HepG2 (cell line): Measurements from ENCODE around the gene OXGR1. TPM values are rescaled to one million over a fixed set of nuclear protein-coding genes. Genes with fewer than 3 reads are reported as not detected.

Experiments used
- ATAC-seq: fragments of 200-7000 bp; cut with Tn5 transposase; 3 replicates; pipeline ENCODE4 v1.9.1; 2020; ENCODE audit warnings: mild to moderate bottlenecking, moderate library complexity
- BruUV-seq: library from RNA; stranded (reverse); fragments of 400-500 nt; replicated peaks from 2 replicates; lab custom pipeline; 2021; lab: Mats Ljungman, UMichigan
- CTCF ChIA-PET: fragments of 300-600 bp; formaldehyde crosslinking; extraction: SDS; loops from one replicate; lab custom pipeline; 2021; ENCODE audit warnings: low total read pairs, inconsistent platforms, low intra/inter-chr PET ratio; lab: Yijun Ruan, JAX
- POLR2A ChIA-PET: fragments of 350-600 bp; sonication (Branson Sonifier 250); formaldehyde crosslinking; loops from one replicate; lab custom pipeline; 2020; ENCODE audit warnings: antibody characterized with exemption, inconsistent platforms; lab: Yijun Ruan, JAX
- DNase-seq: peaks from one replicate; pipeline ENCODE4 v3.0.0-alpha.2; 2015; ENCODE audit warnings: low spot score
- FAIRE-seq: peaks from 3 replicates; lab custom pipeline; 2011; peaks lifted over from hg19 to GRCh38; lab: Jason Lieb, UNC
- H2AFZ ChIP-seq: one replicate; pipeline ENCODE4 v1.6.1; 2011; ENCODE audit warnings: low read length, inconsistent platforms
- H3K27ac ChIP-seq: fragments of 300-600 bp; 3 replicates; pipeline ENCODE4 v1.8.0; 2011; ENCODE audit warnings: mixed run types, mild to moderate bottlenecking, mixed read lengths, low read length, inconsistent platforms; ENCODE audit not compliant: insufficient read depth; ENCODE audit errors: extremely low read length
- H3K27me3 ChIP-seq, 2 experiments: fragments of 200-600 bp in 1 of 2; 2 replicates in 1 of 2; 3 replicates in 1 of 2; pipeline versions ENCODE4 v1.6.0 to v1.8.0; 2011; ENCODE audit warnings: low read length in 2 of 2, mild to moderate bottlenecking in 2 of 2, moderate library complexity in 2 of 2, inconsistent platforms in 1 of 2; ENCODE audit not compliant: insufficient read depth in 2 of 2, control insufficient read depth in 1 of 2
- H3K36me3 ChIP-seq, 2 experiments: fragments of 200-600 bp in 1 of 2; replicated peaks in 1 of 2; 2 replicates in 1 of 2; 3 replicates in 1 of 2; pipeline versions ENCODE4 v1.5.1 to v1.8.0; 2011; ENCODE audit warnings: low read length in 2 of 2, inconsistent platforms in 1 of 2; ENCODE audit not compliant: insufficient read depth in 2 of 2, control insufficient read depth in 1 of 2
- H3K4me1 ChIP-seq: 2 replicates; pipeline ENCODE4 v1.5.1; 2012; ENCODE audit warnings: low read length, inconsistent platforms; ENCODE audit not compliant: insufficient read depth
- H3K4me2 ChIP-seq: 2 replicates; pipeline ENCODE4 v1.6.0; 2011; ENCODE audit warnings: low read depth, low read length, inconsistent platforms
- H3K4me3 ChIP-seq, 3 experiments: fragments of 200-600 bp in 1 of 3; sonication (generic), shearing (Covaris generic) in 1 of 3; replicated peaks in 1 of 3; 2 replicates each; pipeline ENCODE4 v1.5.1; 2011 to 2016; ENCODE audit warnings: low read length in 3 of 3, inconsistent platforms in 2 of 3, low read depth in 2 of 3, mild to moderate bottlenecking in 2 of 3, control low read depth in 1 of 3, mixed read lengths in 1 of 3; ENCODE audit not compliant: insufficient read depth in 1 of 3
- H3K79me2 ChIP-seq: one replicate; pipeline ENCODE4 v1.6.1; 2011; ENCODE audit warnings: low read length, inconsistent platforms; ENCODE audit not compliant: insufficient read depth
- H3K9ac ChIP-seq: 2 replicates; pipeline ENCODE4 v1.6.0; 2011; ENCODE audit warnings: mild to moderate bottlenecking, low read depth, low read length, inconsistent platforms; ENCODE audit not compliant: insufficient read depth
- H3K9me3 ChIP-seq: 2 replicates; pipeline ENCODE4 v1.5.1; 2012; ENCODE audit warnings: mild to moderate bottlenecking, low read length
- H4K20me1 ChIP-seq: 2 replicates; pipeline ENCODE4 v1.6.0; 2011; ENCODE audit warnings: inconsistent platforms, mild to moderate bottlenecking, low read length, moderate library complexity; ENCODE audit not compliant: insufficient read depth
- ATRX ChIP-seq: sonication (generic); formaldehyde crosslinking; IDR thresholded peaks from 2 replicates; pipeline ENCODE4 v1.4.0; 2020; ENCODE audit warnings: missing genetic modification reagents, borderline replicate concordance
- CENPBD1 ChIP-seq: sonication (generic); formaldehyde crosslinking; IDR thresholded peaks from 2 replicates; pipeline ENCODE4 v1.8.0; 2022; ENCODE audit warnings: missing genetic modification reagents, low read depth, mild to moderate bottlenecking, borderline replicate concordance
- CENPT ChIP-seq: sonication (generic); formaldehyde crosslinking; IDR thresholded peaks from 2 replicates; pipeline ENCODE4 v1.8.0; 2022; ENCODE audit warnings: low read depth, mild to moderate bottlenecking, moderate library complexity, missing genetic modification reagents
- E2F1 ChIP-seq: sonication (generic); formaldehyde crosslinking; IDR thresholded peaks from 2 replicates; pipeline ENCODE4 v1.5.0; 2020; ENCODE audit warnings: missing genetic modification reagents
- FOXK1 ChIP-seq: sonication (generic); formaldehyde crosslinking; IDR thresholded peaks from 2 replicates; pipeline ENCODE4 v1.4.0; 2020; ENCODE audit warnings: low read depth, missing genetic modification reagents, borderline replicate concordance
- GMEB1 ChIP-seq: sonication (generic); formaldehyde crosslinking; IDR thresholded peaks from 2 replicates; pipeline ENCODE4 v1.5.1; 2020; ENCODE audit warnings: missing genetic modification reagents, mild to moderate bottlenecking, borderline replicate concordance
- KLF6 ChIP-seq: IDR thresholded peaks from 2 replicates; pipeline ENCODE4 v1.8.0; 2016; ENCODE audit warnings: missing biosample characterization, missing genetic modification reagents
- PLSCR1 ChIP-seq: sonication (generic); formaldehyde crosslinking; IDR thresholded peaks from 2 replicates; pipeline ENCODE4 v1.5.0; 2020; ENCODE audit warnings: missing genetic modification reagents, mild to moderate bottlenecking, borderline replicate concordance
- RAD21 ChIP-seq: fragments of 450-650 bp; formaldehyde crosslinking; IDR thresholded peaks from 2 replicates; pipeline ENCODE4 v1.5.0; 2020; ENCODE audit warnings: mild to moderate bottlenecking
- SALL2 ChIP-seq: sonication (generic); formaldehyde crosslinking; IDR thresholded peaks from 2 replicates; pipeline ENCODE4 v1.8.1; 2023; ENCODE audit warnings: mild to moderate bottlenecking, missing genetic modification reagents, inconsistent platforms
- U2AF1 ChIP-seq: fragments of 200-400 bp; formaldehyde crosslinking; optimal IDR thresholded peaks from 2 replicates; pipeline ENCODE3; 2017; ENCODE audit warnings: mild to moderate bottlenecking, low read depth, low read length
- ZBTB2 ChIP-seq: sonication (generic); formaldehyde crosslinking; IDR thresholded peaks from 2 replicates; pipeline ENCODE4 v1.8.0; 2022; ENCODE audit warnings: low read depth, missing genetic modification reagents
- ZNF382 ChIP-seq: sonication (generic); formaldehyde crosslinking; IDR thresholded peaks from 2 replicates; pipeline ENCODE4 v1.5.0; 2020; ENCODE audit warnings: missing genetic modification reagents, mild to moderate bottlenecking, borderline replicate concordance
- ZNF44 ChIP-seq: sonication (generic); formaldehyde crosslinking; IDR thresholded peaks from 2 replicates; pipeline ENCODE4 v1.5.1; 2020; ENCODE audit warnings: mild to moderate bottlenecking, missing genetic modification reagents
- WGBS: methylation state at CpG from one replicate; pipeline ENCODE4 v1.1.6; 2017; ENCODE audit warnings: low lambda C conversion rate; 5-methylcytosine and 5-hydroxymethylcytosine counted together
- in situ Hi-C: cut with HindIII; loops from 2 replicates; pipeline ENCODE4 v1.10.0; 2017; ENCODE audit warnings: low pct_unique_long_range_greater_than_20kb; ENCODE audit not compliant: extremely low pct_ligation_motif_present
- intact Hi-C: fragments of 100-400 bp; cut with micrococcal nuclease; formaldehyde crosslinking; loops from one replicate; pipeline ENCODE4 v1.10.0; 2022; ENCODE audit not compliant: unreplicated experiment
- polyA plus RNA-seq, 8 experiments: library from polyadenylated mRNA; depleted of rRNA in 3 of 8; stranded (reverse) in 7 of 8; unstranded in 1 of 8; fragments of >200 nt; fragmentation: Illumina TruSeq in 4 of 8; extraction: Trizol in 4 of 8; gene quantifications; 2 replicates each; pipeline versions ENCODE4 v1.2.1 to v1.2.3, GENCODE V29; 2011 to 2016; ENCODE audit warnings: low read depth in 4 of 8, missing spikeins in 1 of 8, mixed read lengths in 1 of 8; ENCODE audit not compliant: insufficient read depth in 1 of 8
- total RNA-seq, 5 experiments: library from RNA; depleted of rRNA; stranded (reverse); fragments of >200 nt; fragmentation: Illumina TruSeq; extraction: Trizol; gene quantifications; 2 replicates each; pipeline ENCODE4 v1.2.3, GENCODE V29; 2016; ENCODE audit warnings: low read depth in 1 of 5

Gene OXGR1
- total and polyA plus RNA-seq, 2 of the 13 experiments (the other 11 are each of a cell fraction or from before 2014, with no cell fraction given): not detected

- no peak for TF ChIP-seq PLSCR1
- no peak for TF ChIP-seq CENPT (CRISPR knock-in tag)
- no peak for TF ChIP-seq RAD21 (CRISPR knock-in tag)
- no peak for TF ChIP-seq SALL2 (CRISPR knock-in tag)
- TF ChIP-seq U2AF1: no peak
- TF ChIP-seq ZNF382 (CRISPR knock-in tag): no peak
- TF ChIP-seq ZBTB2 (CRISPR knock-in tag): no peak
- TF ChIP-seq E2F1 (CRISPR knock-in tag): no peak
- no peak for TF ChIP-seq GMEB1 (CRISPR knock-in tag)
- no peak for TF ChIP-seq CENPBD1
- no peak for TF ChIP-seq KLF6 (CRISPR knock-in tag)
- TF ChIP-seq ZNF44 (CRISPR knock-in tag): no peak
- no peak for TF ChIP-seq ATRX
- TF ChIP-seq FOXK1 (CRISPR knock-in tag): no peak
- H3K27ac ChIP-seq: no peak overlapping the region
- POLR2A ChIA-PET: no interaction called here
- H4K20me1 ChIP-seq: no peaks in the 10 kb centered on the region
- ATAC-seq: no peak
- no peaks in the 10 kb centered on the region for H3K36me3 ChIP-seq
- no peaks in the 10 kb centered on the region for H3K9me3 ChIP-seq
- H3K4me3 ChIP-seq: no peak overlapping the region
- no peaks in the 10 kb centered on the region for H3K79me2 ChIP-seq
- CTCF ChIA-PET: no interaction called here
- intact Hi-C loops: no loop called here
- no peak overlapping the region for H2AFZ ChIP-seq
- no TSS peak for BruUV-seq
- no peaks in the 10 kb centered on the region for H3K4me1 ChIP-seq
- DNase-seq: no peak
- H3K27me3 ChIP-seq: no peaks in the 10 kb centered on the region; a peak in 2 of 5 replicates
- H3K4me2 ChIP-seq: no peak overlapping the region
- in situ Hi-C loops: no loop called here
- 5% methylated on average over 2 of the region's 2 CpGs for WGBS
- FAIRE-seq: no peak
- no peak overlapping the region for H3K9ac ChIP-seq
Observed at GRCh38 chr13:97043302-97043701, 49.0 kb upstream of the OXGR1 start.
